ENCODE data around the gene MMP14.
A peak's percentile ranks its signal among the peaks of the same experiment; 100 is the strongest.

Gene MMP14

DNA sequence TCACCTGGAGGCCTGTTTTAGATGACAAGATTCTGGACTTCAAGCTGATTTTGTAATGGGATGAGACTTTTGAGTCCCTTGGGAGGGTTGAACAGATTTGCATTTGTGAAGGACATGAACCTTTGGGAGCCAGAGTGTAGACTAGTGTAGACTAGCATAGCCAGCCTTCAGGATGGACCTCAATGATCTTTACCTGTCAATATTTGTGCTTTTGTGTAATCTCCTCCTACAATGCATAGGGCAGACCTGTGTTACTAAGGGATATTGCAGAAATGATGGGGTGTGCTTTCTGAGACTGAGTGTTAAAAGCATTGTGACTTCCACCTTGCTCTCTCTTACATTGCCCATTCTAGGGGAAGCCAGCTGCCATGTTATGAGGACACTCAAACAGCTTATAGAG, 25.3 kb downstream of the MMP14 start:
- DNase-seq (ENCODE audit: low spot score), result no peak

DNA sequence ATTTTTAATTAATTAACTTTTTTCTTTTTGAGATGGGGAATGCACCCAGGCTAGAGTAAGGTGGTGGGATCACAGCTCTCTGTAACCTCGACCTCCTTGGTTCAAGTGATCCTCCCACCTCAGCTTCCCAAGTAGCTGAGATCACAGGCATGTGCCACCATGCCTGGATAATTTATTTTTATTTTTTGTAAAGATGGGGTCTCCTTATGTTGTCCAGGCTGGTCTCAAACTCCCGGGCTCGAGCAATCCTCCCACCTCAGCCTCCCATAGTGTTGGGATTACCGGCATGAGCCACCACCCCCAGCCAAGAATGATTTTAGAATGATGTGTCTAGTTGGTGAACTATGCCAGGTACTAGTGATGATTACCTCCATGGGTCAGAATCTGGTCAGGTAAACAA, 28.6 kb downstream of the MMP14 start:
- no peak for DNase-seq (ENCODE audit: low spot score)

DNA sequence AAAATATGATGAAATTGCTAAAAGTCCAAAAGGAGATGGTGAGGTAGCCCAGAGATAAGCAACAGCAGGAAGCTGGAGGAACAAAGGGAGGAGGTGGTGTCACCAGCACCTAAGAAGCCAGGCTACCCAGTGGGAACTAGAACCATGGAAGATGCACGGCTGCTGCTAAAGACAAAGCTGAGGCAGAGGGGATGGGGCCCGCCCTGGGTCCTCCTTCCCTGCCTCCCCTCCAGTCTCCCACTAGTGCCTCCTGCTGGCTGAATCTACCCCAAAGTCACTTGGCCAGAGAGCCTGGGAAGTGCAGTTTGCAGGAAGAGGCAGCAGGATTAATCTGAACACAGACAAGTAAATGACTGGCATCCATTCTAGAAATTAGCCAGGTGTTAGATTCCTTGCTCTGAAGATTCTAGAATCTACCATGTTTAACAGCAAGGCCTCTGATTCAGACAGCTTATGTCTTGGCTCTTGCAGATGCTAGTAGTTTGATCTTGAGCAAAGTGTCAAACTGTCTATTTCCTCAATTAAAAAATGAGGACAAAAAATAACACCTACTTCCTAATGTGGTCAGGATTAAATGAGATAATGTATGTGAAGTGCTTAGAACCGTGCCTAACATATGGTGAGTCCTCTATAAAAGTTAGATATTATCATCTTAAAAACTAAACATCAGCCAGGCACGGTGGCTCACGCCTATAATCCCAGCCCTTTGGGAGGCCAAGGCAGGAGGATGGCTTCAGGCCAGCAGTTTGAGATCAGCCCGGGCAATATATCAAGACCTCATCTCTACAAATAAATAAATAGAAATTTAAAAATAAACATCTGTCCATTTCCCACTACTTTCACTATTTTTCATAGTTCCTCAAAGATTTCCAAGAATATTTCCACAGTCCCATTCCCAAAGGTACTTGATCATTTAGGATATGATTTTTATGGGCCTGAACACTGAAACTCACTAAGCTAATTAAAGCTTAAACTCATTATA, 29.3 kb downstream of the MMP14 start:
- no peak for DNase-seq (ENCODE audit: low spot score)

DNA sequence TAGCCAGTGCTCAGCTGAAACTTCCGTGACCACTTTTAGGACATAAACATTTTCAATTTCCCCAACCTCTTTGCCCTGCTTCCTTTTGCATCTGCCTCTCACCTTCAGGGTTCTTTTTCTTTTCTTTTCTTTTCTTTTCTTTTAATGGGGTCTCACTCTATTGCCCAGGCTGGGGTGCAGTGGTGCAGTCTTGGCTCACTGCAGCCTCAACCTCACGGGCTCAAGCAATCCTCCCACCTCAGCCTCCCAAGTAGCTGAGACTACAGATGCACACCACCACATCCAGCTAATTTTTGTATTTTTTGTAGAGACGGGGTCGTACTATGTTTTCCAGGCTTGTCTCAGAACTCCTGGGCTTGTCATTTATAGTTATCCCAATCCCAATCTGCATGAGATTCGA, 30.5 kb downstream of the MMP14 start:
- no peak for DNase-seq (ENCODE audit: low spot score)

DNA sequence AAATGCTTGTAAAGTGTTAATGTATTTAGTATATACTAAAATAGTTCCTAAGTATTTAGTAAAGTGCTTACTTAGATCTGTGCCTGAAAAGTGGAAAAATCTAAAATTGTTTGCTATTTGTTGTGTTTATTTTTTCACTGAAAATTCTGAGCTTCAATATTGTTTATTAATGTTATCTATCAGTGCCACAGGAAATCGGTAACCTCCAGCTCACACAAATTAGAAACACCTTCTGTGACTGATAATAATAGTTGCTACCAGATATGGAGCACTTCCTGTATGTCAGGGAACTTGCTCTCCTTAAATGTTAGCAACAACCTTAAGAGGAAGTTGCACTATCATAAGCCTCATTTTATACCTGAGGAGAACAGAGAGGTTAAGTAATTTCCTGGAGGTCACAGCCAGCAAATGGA, 34.4 kb downstream of the MMP14 start:
- no peak for DNase-seq (ENCODE audit: low spot score)

DNA sequence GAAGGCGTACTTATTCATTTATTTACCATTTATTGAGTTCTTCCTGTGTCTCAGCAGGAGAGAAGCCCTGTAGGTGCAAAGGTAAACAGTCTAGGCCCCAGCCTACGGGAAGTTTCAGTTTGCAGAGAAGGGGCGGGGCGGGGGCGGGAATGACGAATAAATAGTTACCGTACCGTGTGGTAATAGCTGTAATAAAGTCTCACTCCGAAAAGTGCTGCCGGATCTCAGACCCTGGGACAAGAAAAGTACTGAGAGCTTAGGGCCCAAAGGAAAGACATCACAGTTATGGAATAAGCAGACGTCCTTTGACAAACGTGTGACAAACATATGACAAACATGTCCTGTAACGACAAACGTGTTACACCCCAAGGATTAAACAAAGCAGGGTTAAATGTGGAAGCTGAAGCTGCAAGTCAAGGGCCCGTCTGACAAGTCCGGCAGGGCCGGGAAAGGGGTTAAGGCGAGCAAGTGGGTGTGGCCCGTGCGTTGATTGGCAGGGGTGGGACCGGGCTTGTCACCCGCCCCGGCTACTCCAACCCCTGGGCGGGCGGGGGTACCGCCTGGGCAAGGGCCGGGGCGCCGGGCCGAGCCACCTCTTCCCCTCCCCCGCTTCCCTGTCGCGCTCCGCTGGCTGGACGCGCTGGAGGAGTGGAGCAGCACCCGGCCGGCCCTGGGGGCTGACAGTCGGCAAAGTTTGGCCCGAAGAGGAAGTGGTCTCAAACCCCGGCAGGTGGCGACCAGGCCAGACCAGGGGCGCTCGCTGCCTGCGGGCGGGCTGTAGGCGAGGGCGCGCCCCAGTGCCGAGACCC, 35.0 kb downstream of the MMP14 start, which contains the start of gene LRP10:
Gene LRP10, plus strand, starts transcription at position 517 of the 809 bp plus-strand sequence. CDS start 564 bp downstream, outside the sequence.
- DNase-seq (ENCODE audit: low spot score), result peak; percentile 95

DNA sequence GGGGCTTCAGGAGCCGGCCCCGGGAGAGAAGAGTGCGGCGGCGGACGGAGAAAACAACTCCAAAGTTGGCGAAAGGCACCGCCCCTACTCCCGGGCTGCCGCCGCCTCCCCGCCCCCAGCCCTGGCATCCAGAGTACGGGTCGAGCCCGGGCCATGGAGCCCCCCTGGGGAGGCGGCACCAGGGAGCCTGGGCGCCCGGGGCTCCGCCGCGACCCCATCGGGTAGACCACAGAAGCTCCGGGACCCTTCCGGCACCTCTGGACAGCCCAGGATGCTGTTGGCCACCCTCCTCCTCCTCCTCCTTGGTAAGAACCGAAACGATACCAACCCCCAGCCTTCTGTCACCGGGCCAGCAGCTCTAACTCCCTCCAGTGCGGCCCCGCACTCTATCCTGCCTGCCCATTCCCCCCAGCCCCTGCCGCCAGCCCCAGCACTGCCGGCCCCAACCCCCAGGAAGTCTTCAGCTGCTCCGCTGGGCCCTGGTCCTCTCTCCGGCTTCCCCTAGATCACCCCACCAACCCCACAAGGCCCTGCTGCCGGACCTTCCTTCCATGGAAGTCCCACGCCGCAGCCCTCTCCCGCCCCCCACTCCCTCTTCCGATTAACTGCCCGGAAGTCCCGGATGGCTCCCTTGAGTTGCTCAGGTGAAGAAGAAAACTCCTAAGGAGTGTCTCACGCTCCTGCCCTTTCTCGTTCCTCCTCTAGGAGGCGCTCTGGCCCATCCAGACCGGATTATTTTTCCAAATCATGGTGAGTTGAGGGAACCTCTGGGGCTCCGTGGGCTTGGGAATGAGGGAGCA, 35.8 kb downstream of the MMP14 start:
- DNase-seq (ENCODE audit: low spot score), result peak; percentile 75

DNA sequence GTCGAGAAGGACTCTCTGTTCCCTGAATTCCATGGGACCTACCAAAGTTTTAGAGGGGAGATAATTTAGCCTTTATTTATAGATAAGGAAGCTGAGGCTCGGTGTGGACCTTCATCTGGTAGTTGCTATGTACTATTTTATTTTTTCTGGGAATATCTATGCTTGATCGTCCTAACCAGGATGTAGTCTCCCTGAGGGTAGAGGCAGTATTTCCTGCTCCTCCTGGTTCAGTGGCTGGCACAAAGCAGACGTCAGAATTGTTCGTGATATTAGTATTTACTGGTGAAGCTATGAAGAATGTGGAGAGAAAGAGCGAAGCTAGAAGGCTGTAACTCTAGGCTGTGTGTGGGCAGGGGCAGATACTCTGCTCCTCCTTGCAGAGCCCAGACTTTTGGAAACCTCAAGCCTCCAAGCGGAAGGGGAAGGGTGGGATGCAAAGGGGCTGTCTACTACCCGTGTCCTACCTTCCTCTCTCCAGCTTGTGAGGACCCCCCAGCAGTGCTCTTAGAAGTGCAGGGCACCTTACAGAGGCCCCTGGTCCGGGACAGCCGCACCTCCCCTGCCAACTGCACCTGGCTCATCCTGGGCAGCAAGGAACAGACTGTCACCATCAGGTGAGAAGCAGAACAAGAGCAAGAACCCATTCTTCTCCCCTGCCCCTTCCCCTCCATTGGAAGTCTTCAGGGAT, 36.6 kb downstream of the MMP14 start:
- no peak for DNase-seq (ENCODE audit: low spot score)

DNA sequence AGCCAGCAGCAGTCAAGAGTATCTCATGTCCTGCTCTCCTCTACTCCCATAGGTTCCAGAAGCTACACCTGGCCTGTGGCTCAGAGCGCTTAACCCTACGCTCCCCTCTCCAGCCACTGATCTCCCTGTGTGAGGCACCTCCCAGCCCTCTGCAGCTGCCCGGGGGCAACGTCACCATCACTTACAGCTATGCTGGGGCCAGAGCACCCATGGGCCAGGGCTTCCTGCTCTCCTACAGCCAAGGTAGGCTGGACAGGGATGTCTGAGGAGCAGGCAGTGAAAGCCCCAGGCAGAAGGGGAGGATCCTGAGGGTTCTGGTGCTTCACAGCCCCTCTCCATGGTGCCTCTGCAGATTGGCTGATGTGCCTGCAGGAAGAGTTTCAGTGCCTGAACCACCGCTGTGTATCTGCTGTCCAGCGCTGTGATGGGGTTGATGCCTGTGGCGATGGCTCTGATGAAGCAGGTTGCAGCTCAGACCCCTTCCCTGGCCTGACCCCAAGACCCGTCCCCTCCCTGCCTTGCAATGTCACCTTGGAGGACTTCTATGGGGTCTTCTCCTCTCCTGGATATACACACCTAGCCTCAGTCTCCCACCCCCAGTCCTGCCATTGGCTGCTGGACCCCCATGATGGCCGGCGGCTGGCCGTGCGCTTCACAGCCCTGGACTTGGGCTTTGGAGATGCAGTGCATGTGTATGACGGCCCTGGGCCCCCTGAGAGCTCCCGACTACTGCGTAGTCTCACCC, 38.8 kb downstream of the MMP14 start:
- DNase-seq (ENCODE audit: low spot score), result no peak

DNA sequence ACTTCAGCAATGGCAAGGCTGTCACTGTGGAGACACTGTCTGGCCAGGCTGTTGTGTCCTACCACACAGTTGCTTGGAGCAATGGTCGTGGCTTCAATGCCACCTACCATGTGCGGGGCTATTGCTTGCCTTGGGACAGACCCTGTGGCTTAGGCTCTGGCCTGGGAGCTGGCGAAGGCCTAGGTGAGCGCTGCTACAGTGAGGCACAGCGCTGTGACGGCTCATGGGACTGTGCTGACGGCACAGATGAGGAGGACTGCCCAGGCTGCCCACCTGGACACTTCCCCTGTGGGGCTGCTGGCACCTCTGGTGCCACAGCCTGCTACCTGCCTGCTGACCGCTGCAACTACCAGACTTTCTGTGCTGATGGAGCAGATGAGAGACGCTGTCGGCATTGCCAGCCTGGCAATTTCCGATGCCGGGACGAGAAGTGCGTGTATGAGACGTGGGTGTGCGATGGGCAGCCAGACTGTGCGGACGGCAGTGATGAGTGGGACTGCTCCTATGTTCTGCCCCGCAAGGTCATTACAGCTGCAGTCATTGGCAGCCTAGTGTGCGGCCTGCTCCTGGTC, 39.4 kb downstream of the MMP14 start:
- no peak for DNase-seq (ENCODE audit: low spot score)

DNA sequence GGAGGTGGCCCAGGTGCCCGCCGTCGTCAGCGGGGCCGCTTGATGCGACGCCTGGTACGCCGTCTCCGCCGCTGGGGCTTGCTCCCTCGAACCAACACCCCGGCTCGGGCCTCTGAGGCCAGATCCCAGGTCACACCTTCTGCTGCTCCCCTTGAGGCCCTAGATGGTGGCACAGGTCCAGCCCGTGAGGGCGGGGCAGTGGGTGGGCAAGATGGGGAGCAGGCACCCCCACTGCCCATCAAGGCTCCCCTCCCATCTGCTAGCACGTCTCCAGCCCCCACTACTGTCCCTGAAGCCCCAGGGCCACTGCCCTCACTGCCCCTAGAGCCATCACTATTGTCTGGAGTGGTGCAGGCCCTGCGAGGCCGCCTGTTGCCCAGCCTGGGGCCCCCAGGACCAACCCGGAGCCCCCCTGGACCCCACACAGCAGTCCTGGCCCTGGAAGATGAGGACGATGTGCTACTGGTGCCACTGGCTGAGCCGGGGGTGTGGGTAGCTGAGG, 40.7 kb downstream of the MMP14 start:
- DNase-seq (ENCODE audit: low spot score), result no peak

DNA sequence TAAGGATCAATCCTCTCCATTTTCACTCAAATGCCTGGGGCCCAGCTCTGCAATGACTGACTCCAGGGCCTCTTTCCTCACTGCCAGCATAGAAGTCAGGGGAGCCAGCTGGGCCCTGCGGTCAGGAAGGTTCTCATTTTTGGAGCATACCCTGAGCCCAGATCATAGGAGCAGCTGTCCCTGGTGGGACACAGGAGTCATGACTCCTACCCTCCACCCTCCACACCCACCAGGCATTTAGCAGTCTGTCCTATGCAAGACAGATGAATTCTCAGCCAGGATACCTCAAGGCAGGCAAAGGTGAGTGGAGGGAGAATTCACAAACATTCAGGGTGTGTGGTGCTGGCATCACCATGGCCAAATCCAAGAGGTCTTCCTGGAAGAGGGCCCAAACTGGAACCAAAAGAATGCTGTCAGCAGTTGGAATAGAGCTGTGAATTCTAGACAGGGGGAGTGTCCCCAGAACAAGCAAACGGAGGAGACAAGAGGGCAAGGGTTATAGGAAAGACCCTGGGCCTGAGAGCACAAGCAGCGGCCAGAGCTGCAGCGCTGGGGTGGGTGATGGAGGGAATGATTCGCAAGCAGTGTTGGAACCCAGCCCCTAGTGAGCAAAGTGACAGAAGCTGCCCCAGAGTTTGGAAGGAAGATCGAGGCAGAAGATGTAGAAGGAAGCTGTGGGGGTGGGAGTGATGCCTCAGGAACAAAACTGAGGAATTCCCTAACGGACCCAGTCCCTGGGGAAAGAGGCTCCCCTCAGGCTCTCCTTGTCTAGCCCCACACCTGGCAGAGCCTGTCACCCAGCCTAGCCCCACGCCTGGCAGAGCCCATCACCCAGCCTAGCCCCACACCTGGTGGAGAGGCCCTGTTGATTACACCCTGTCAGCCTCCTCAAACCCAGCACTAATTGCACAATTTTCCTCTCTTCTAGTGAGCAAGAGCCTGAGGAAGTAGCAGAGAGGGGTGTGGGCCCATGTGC, 42.2 kb downstream of the MMP14 start:
- DNase-seq (ENCODE audit: low spot score), result no peak

DNA sequence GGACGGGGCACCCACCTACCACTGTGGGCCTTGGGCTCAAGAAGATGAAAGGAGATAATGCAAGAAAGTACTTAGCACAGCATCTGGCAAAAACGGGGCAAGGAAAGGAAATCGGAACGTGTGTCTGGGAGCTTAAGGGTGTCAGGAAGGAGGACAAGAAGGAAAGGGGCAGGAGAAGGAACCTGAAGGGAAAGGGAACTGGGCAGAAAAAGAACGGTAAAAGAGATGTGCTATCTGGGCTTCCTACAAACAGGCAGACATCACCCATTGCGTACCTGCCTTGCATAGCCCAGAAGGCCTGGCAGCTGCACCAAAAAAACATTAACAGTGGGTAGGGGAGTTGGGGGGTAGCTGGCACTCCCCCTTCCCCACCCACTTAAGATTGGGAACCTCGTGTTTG, 45.7 kb downstream of the MMP14 start:
- no peak for DNase-seq (ENCODE audit: low spot score)

DNA sequence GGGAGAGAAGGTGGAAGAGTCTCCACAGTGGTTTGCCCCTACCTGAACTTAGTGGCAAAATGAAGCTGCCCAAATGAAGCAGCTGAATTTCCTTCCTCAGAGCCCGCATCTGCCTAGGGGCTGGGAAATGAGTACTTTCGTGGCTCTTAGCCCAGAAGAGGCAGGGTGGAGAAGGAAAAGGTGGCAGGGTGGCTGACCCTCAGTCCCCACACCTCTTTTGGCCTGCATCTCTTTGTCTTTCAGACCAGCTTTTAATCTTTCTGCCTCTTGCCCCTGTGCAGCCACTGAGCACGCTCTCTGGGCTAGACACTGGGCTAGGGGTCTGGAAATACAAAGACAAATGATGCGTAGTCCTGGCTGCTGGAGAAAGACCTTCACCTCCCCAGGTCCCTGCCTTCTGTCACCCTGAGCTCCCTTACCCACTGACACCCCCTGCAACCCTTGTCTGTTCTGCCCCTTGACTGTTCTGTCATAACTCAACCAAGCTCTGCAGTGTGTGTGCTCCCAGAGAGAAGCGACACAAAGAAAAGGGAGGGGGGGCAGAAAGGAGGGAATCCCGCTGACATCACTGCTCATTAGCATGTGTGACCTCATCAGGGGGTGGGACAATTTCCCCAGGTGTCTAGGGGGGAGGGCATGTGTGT, 46.3 kb downstream of the MMP14 start:
- peak; percentile 56 for DNase-seq (ENCODE audit: low spot score)

DNA sequence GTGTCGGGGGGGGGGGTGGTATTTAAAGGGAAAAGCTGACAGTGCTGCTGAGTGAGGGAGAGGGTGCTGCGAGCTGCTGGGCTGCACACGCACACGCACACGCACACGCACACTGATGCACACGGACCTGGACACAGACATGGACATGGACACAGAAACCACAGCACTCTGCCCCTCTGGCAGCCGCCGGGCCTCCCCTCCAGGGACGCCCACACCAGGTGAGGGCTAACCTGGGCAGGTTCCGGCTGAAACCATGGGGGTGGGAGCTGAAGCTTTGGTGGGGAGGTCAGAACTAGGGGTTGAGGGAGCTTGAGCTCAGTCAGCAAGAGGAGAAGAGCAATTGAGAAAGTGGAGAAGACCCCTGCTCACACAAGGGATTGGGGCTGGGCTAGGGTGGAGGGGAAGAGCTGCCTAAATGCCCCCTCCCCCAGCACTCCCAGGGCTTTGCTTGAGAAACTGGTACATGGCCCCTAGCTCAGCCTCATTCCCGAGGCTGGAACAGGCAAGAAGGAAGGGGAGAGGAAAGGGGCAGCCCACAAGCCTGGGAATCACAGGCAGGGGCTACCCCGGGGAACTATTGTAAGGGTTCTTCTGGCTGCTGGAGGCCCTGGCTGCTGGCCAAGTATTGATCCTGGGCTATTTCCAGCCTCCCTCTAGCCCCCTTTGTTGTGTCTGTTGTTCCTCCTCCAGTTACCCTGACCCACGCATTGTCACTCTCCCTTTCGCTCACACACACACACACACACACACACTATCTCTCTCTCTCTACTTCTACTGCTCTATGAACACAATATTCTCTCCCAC, 47.0 kb downstream of the MMP14 start, which contains the start of gene REM2:
Gene REM2, plus strand, starts transcription at position 50 of the 804 bp plus-strand sequence. Its CDS starts 66 bp downstream, at position 116.
- no peak for DNase-seq (ENCODE audit: low spot score)

DNA sequence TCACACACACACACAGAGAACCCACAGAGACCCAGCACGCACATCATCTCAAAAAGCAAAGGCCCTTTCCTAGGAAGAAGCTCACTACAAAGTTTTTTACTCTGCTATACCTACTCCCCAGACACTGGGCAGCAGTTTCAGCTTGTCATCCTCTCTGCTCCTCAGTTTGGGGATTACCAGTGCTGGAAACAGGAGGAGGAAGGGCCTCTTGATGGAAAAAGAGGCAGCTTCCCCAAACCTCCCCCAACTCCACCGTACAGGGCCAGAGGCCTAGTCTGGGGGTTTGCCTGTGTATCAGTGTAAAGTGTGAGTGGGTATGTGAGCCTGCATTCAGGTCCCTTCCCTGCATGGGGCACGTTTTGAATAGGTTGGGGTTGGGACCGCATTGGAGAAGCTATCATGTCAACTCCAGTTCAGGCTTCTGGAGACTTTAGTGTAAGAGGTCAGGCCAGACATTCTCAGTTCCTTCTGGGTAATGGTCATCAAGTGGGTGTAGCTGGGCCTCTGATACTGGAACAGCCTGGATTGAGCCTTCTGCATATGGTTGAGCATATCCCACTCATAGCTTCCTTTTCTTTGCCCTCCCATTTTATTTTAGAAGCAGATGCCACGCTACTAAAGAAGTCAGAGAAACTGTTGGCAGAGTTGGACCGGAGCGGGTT, 47.8 kb downstream of the MMP14 start:
- DNase-seq (ENCODE audit: low spot score), result no peak

Data from NAMALWA (cell line).